GM10847 (cell line): ENCODE results near the gene RPL41.

Experiments used
- POLR2A ChIP-seq: IDR thresholded peaks from 2 replicates; pipeline ENCODE4 v1.6.1; 2011; ENCODE audit not compliant: insufficient read length; ENCODE audit errors: extremely low read depth

Gene RPL41

GRCh38 chr12:56116267-56117081, at the start of gene RPL41:
Gene RPL41, plus strand, starts transcription at chr12:56116633.
- peak; percentile 97 for TF ChIP-seq POLR2A

GRCh38 chr12:56071648-56072047, 44.8 kb upstream of the RPL41 start:
- no peak for TF ChIP-seq POLR2A

- no peak for TF ChIP-seq POLR2A
Observed at GRCh38 chr12:56074396-56074795, 42.0 kb upstream of the RPL41 start.

GRCh38 chr12:56078427-56078826, 38.0 kb upstream of the RPL41 start:
- no peak for TF ChIP-seq POLR2A

- no peak for TF ChIP-seq POLR2A
Observed at GRCh38 chr12:56078931-56079722, 37.3 kb upstream of the RPL41 start.

- no peak for TF ChIP-seq POLR2A
Observed at GRCh38 chr12:56079723-56080555, 36.5 kb upstream of the RPL41 start, which contains the start of gene ERBB3. Gene ERBB3, plus strand, starts transcription at chr12:56080165. Its CDS starts 136 bp downstream, at chr12:56080301.

GRCh38 chr12:56080556-56081138, 35.8 kb upstream of the RPL41 start:
- no peak for TF ChIP-seq POLR2A

GRCh38 chr12:56081393-56082347, 34.8 kb upstream of the RPL41 start:
- no peak for TF ChIP-seq POLR2A

GRCh38 chr12:56082382-56082781, 34.1 kb upstream of the RPL41 start:
- TF ChIP-seq POLR2A: no peak

GRCh38 chr12:56082967-56083366, 33.5 kb upstream of the RPL41 start:
- no peak for TF ChIP-seq POLR2A

- no peak for TF ChIP-seq POLR2A
Observed at GRCh38 chr12:56084958-56085543, 31.4 kb upstream of the RPL41 start.

- TF ChIP-seq POLR2A: no peak
Observed at GRCh38 chr12:56086096-56086495, 30.3 kb upstream of the RPL41 start.

GRCh38 chr12:56086608-56087007, 29.8 kb upstream of the RPL41 start:
- TF ChIP-seq POLR2A: no peak
